Hepatocyte (in vitro differentiated cells): Measurements from ENCODE around the gene ARHGAP22.

ENCODE experiments used
- EZH2 ChIP-seq: fragments of 200-600 bp; sonication (generic); IDR thresholded peaks from 2 replicates; pipeline ENCODE4 v1.6.1; 2016; ENCODE audit warnings: antibody characterized with exemption, mild to moderate bottlenecking, borderline replicate concordance
- EZH2phosphoT487 ChIP-seq: fragments of 200-600 bp; sonication (generic); IDR thresholded peaks from one replicate; pipeline ENCODE4 v1.6.1; 2018; ENCODE audit warnings: antibody characterized with exemption, mild to moderate bottlenecking, low read depth, moderate library complexity; ENCODE audit not compliant: unreplicated experiment, severe bottlenecking
- TF ChIP-seq, protein P1 (sequence below): fragments of 200-600 bp; sonication (generic); IDR thresholded peaks from 2 replicates; pipeline ENCODE4 v1.5.1; 2016; ENCODE audit warnings: antibody characterized with exemption, mild to moderate bottlenecking; ENCODE audit not compliant: poor library complexity

DNA sequence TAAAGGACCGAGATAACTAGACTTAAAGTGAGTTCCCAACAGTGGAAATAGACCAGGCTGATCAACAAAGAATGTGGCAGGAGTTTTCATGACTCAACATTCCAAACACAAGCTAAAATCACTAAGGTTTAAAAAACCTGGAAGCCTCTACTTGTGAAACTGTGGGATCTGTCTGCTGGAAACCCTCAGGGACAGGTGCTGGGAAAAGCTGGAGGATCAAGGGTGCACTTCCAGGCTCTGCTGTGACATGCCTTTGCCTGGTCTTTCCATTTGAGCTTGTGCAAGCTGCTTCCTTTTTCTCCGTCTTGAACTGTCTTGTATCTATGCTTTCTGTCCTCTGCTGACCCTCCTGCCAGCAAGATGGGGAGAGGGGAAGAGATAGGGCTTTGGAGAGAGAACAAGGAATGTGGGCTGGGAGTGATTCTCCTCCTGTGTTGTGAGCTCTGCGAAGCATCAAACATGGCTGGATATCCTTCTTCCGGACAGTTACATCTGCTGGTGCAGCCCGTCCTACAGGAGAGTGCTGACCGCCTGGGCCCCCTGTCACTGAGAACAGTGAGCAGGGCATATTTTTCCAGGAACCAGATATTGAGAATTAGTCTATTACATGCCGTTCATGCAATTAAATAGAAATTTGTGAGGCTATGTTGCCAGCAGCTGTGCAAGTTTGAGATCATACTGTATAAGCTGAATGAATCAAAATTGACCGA, 25.5 kb downstream of the ARHGAP22 start:
- TF ChIP-seq, protein P1, sequence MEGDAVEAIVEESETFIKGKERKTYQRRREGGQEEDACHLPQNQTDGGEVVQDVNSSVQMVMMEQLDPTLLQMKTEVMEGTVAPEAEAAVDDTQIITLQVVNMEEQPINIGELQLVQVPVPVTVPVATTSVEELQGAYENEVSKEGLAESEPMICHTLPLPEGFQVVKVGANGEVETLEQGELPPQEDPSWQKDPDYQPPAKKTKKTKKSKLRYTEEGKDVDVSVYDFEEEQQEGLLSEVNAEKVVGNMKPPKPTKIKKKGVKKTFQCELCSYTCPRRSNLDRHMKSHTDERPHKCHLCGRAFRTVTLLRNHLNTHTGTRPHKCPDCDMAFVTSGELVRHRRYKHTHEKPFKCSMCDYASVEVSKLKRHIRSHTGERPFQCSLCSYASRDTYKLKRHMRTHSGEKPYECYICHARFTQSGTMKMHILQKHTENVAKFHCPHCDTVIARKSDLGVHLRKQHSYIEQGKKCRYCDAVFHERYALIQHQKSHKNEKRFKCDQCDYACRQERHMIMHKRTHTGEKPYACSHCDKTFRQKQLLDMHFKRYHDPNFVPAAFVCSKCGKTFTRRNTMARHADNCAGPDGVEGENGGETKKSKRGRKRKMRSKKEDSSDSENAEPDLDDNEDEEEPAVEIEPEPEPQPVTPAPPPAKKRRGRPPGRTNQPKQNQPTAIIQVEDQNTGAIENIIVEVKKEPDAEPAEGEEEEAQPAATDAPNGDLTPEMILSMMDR = no peak
- TF ChIP-seq EZH2 (no peak), EZH2phosphoT487 (no peak)
